HG03095 (cell line): ENCODE data around the gene ANKRD23.

Experiments
- ATAC-seq: cut with Tn5 transposase; IDR thresholded peaks from one replicate; pipeline ENCODE4 v1.9.1; 2021; ENCODE audit warnings: moderate library complexity; ENCODE audit not compliant: unreplicated experiment

The ANKRD23 gene

DNA sequence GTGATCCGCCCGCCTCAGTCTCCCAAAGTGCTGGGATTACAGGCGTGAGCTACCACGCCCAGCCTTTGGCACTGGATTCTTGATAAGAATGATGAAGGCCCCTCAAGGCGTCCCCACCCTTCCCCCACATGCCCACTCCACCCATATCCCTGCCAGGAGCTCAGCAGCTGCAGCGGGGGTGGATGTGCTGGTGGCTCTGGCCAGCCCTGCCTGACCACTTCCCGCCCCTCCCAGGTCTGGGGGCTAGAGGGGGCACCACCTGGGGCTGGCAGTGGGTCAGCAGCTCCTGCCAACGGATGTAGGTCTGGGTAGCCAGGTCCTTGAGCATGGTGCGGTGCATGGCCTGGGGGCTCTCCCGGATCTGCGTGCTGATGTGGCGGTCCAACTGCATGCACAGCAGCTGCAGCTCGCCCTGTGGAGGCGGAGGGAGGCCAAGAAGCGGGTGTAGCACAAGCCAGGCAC is 33.8 kb upstream of the ANKRD23 start:
- ATAC-seq = no peak

DNA sequence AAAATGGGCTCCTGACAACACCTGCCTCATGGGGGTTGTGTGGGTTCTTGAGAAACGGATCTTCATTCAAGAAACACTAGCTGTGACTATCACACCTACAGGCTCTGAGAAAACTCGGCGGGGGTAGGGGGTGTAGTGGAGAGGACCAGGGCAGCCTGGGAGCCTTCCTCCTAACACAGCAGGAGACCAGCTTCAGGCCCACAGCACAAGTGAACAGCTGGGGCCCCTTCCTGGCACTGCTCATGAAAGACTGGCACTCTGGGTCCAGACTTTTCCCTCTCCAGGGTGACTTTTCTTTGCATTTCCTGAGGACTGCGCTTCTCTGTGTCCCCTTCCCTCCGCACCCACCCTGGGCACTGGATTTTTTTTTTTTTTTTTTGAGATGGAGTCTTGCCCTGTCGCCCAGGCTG is 33.2 kb upstream of the ANKRD23 start:
- no peak for ATAC-seq

DNA sequence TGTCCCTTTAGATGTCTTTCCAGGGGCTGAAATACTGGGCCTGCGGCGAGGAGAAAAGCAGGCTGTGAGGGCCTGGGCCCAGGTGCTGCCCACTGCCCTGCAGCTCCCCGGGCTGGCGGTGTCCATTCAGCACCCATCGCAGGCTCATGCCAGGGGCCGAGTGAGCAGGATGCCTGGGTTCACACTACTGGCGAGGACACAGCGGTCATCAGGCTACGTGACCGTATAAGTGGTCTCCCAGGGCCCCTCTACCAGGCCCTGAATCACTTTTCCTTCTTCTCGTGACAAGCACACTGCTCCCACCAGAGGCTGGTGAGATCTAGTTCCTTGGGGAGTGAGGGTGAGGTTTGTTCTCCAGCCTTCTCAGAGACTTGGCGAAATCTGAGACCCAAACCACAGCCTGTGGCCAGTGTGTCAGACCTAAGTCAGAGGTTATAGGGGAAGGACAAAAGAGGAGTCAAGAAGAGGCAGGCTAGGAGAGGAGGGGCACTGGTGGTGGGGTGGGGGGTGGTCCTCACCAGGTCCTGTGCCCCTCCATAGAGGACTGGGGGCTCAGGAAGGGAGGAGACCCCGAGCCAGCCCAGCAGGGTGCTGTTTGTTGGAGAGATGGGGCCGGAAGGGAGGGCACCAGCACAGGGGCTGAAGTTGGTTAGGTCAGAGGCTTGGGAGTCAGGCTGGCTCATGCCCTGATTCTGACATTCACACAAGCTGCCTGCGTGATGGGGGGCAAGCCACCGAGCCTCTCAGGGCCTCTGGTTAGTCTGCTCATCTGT is 32.6 kb upstream of the ANKRD23 start:
- no peak for ATAC-seq

DNA sequence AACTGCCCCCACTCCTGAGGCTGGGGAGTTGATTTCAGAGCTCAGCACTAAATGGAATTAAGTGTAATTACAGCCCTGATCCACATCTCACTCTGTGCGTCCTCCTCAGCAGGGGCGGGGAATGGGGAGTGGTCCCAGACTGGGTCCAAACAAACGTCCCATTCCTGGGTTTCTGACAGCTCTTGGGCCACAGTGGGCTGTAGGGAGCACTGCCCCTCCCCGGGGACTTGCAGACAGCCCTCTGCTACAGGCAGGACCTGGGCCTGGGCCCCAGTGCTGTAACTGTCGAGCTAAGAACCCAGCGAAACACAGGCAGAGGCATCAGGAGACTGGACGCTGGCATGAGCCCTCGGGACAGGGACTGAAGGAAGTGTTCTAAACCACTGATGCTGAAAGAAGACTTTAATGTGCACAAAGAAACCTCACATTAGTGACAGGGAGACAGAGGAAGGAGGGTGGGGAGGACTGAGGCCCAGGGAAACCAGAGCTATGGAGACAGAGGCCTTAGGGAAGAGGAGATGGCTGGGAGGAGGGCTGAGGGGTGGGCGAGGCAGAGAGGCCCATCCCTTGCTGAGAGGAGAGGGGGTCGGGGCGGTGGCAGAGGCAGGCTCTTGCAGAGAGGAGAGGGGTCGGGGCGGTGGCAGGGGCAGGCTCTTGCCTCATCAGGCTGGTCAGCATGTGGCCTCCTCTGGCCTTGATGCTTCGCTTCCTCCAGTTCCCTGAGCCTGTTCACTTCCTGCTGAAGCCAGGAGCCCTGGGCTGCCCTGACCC is 31.9 kb upstream of the ANKRD23 start:
- ATAC-seq = no peak

DNA sequence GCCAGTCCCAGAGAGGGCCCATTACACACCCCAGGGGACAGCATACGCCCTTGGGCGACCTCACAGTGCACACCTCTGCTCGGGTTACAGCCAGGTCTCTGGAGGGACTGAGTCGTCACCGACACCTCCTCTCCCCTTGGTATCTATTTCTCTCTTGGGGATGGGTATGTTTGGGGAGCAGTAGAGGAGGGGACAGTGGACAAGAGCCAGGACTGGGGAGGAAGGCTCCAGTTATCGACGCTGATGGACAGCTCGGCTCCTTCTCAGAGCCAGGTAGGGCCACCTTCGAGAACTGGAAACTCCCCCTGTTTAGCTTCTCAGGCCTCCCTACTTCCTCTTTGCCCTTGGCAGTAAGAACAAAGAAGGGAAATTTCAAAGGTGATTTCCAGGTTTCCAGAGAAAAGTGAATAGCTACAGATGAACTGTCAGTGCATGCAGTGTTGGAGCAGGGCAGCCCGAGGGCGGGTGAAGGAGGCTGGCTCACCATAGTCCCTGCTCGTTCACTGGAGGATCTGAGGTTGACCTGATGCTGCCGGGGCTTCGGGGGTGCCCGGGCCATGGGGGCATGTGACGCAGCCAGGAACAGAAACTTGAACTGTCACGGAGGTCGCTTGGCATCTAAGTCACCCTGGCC is 30.5 kb upstream of the ANKRD23 start:
- ATAC-seq = no peak

DNA sequence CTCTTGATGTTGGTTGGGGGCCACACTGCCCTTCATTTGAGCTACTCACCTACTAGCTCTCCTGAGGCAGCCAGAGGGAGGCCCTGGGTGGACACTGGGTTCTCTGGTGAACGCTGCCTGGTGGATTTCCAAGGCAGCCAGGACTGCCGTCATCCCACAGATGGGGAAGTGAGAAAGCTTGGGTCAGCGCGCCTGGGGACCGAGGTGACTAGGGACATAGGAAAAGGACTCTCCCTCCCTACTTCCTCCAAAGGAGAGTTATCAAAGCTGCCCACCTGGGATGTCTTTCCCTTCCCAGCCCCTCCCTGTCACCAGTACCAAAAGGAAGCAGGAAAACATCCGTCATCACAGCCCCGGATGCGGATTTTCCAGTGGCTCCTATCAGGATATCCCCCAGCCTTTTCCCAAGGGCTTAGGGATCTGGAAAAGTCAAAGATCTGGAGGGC is 29.9 kb upstream of the ANKRD23 start:
- no peak for ATAC-seq

DNA sequence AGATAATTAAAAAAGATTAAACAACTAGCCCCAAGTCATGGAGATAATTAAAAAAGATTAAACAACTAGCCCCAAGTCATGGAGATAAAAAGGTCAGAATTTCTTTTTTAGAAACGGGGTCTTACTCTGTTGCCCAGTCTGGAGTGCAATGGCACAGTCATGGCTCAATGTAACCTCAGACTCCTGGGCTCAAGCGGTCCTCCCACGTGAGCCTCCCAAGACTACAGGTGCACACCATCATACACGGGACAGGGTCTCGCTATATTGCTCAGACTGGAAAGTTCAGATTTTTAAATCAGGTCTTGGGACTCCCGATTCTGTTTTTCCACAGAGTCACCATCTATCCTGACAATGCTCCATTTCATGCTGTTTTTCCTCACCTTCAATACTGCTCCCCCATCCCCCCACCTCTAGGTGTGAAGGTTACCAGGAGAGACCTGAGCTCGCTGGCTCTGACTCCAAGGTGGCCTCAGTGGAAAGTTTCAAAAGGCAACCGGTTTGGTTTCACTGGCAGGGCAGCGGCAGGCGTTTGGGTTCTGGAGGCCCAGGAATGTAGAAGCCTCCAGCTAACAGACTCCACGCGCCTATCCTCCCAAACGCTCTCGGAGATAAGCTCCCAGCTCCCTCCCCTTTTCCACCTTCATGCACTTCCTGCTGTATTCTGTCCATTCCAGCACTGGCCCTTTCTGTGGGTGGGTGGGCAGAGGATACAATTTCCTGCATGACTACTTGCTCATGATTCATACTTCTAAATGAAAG is 28.9 kb upstream of the ANKRD23 start:
- ATAC-seq = no peak

DNA sequence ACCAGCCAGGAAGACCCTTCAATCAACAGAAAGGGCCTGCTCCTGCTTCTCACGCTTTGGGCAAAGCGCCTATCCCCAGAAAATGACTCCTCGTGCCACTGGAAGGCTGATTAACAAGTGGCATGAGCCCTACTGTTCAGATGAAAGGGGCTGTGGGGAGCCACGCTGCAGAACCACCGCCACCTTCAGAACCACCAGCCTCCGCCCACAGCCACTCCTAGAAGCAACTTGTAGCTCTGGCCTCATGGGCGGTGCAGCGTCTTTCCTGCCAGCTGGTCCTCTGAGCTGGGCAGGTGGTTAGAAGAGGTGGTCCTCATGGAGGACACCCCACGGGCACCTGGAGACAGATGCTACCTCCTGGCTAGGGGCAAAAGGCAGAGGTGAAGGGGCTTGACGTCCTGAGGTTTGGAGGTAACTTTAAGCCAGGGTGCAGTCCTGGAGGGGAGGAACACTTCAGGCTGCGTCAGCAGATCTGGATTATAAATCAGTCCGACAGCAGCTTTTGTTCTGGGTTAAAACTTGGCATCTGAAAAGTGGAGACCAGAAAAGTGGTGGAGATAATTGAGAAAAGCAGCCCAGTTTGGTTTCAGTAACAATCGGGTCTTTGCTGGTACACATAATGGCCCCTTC is 26.9 kb upstream of the ANKRD23 start:
- no peak for ATAC-seq

DNA sequence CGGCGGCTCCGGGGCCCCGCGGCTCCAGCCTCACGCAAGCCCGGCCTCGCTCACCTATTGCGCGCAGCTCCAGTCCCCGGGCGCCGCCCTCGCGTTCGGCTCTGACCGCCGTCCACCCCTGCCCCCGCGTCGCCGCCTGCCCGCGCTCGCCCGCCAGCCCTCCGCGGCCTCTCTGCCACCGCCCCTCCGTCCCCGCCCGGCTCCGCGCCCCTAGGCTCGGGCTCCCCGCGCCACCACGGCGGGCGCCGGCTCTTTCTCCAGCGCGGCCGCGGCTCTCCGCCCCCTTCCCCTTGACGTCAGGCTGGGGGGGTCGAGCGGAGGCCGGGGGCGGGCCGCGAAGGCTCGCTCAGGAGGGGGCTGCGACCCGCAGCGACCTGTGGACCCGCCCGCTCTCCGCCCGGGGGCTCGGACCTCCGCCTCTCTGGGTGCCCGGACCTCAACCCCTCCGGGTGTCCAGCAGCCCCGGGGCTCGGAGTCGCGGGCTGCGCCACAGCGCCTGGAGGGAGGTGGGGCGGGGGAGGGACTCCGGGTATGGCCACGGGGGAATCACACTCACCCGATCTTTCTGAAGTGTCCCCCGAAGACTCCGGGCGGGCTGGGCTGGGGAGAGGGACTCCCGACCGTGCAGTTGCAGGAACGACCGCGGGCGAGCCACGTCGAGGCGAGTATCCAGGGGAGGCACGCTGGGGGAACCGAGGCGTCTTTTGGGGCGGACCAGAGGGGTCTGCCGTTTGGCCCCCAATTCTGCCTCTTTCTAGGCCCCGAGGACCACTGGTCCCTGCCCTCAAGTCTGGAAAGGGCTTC is 26.2 kb upstream of the ANKRD23 start, which contains the start of gene SEMA4C:
Gene SEMA4C, minus strand, starts transcription at position 259 of the 804 bp plus-strand sequence. CDS start 2,194 bp downstream, outside the sequence.
- no peak for ATAC-seq

DNA sequence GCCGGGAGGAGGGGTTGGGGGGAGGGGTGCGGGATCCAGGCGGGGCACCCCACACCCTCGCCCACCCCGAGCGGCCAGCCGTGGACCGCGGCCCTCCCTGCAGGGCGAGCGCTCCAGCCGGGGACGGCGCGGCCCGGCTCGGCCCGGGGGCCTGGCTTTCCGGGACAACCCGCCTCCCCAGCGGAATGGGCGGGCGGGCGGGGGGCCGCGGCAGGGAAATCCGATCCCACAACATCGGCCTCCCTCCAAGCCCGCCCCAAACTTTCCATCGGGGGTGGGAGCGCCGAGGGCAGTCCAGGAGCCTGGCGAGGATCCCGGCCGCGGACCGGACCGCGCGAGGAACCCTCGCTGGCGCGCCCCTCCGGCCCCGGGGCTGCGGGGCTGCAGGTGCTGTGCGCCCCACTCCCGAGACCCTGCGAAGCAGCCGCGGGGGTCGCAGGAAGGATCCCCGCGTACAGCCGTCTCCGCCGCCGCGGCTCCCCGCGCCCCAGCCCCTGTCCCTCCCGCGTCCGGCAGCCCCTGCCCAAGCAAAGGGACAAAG is 25.5 kb upstream of the ANKRD23 start:
- ATAC-seq = no peak

DNA sequence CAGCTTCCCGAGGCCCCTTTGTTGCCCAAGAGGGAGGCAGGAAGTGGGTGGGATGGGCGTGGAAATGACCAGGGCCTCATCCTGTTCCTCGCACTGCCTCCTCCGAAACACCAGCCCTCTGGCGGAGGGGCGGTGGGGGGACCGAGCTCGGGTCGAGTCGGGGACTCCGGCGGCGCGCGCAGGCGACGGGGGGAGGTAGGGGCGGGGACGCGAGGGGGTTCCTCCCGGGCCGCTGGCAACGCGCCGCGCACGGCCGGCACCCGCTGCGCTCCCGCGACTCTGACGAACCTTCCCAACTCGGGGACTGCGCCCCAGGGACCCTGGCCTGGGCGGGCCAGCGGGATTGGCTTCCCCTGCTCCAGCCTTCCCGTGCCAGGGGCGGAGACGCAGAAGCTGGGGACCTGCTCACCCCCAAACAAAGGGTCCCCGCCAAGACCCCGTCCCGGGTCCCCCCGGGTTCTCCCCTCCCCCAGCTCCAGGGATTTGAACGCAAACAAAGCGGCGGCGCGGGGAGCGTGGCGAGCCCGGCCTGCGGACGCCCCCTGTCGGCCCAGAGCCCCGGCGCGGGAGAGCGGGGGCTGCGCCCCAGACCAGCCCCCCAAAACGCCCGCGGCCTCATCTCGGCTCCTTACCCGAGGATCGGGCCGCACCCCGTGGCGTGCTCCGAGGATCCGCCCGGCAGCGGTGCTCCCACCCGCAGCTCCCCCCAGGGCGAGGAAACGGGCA is 24.9 kb upstream of the ANKRD23 start:
- no peak for ATAC-seq

DNA sequence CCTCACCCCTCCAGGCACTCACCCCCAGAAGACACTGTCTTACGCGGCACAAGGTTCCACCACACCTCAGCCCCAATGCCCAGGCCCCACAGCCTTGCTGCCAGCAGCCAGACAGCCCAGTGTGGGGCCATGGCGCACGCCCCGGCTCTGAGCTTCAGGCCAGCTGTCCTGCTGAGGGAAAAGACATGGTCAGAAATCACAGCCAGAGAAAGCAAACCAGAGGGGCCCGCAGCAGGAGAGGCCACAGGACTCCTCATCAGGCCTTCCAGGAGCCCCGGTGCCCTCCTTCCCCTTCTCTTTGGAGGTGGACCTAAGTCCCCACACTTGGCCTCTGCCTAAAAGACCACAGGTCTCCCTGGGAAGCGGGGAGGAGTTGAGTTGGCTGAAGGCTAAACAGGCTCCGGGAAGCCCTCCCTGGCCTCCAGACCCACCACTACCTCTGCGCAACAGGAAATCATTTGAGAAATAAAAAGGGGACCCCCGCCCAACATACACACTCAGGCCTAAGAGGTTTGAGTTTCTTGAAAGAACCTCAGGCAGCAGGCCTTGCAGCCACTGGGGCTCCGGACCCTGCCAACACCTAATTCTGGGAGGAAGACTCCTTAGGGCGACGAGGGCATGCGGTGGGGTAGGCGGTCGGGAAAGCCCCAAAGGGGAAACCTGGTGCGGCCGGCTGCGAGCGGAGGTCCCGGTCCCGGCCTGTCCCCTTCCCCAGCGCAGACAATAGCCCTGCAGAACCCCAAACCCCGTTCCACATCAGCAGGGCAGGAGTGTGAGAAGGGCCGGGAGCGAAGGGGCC is 24.1 kb upstream of the ANKRD23 start:
- ATAC-seq = no peak

DNA sequence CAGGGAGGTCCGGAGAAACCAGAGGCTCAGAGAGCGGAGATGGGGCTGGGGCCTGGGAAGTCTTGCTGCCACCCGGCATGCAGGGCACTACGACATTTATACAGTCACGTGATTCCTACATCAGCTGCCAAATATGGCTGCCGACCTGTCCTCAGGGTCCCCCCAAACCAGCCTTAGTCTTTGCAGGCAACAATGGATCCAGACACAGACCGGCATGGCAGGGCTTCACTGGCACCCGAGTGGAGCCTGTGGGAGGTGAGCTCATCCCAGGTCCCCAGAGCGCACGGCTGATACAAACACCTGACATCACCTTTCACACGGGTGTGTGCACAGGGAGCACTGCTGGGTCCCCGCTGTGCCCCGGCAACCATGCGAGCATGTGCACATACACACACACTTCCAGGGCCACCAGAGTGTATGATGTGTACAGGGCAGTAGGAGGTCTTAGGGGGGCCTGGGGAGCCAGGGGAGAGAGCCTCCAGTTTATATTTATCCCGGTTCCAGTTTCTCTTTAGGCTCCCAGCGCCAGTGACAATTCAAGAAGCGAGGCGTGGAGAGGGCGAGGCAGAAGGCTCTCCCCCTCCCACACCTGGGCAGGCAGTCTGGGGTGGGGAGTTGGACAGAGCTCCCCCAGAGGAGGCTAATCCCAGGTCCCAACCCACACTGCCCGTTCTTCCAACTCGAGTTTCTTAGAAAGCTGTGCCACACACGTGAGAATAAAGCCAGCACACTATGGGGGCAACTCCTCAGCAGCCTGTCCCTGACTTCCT is 23.4 kb upstream of the ANKRD23 start:
- ATAC-seq = no peak

DNA sequence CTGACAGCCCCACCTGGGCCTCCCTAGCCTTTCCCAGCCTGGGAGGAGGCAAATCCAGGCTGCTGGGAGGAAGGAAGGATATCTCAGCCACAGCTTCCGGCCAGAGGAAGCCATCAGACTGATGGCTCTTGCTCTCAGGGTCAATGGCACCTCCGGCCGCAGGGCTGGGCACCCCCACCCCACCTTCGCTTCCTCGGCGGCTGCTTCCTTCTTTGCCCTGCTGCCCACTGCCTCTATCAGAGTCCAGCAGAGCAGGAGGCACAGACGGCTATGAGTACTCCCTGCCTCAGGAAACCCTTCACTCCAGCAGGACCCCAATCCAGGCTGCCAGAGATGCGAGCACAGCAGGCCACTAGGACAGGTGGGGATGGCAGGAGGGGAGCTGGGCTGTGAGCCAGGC is 22.8 kb upstream of the ANKRD23 start:
- ATAC-seq = no peak

DNA sequence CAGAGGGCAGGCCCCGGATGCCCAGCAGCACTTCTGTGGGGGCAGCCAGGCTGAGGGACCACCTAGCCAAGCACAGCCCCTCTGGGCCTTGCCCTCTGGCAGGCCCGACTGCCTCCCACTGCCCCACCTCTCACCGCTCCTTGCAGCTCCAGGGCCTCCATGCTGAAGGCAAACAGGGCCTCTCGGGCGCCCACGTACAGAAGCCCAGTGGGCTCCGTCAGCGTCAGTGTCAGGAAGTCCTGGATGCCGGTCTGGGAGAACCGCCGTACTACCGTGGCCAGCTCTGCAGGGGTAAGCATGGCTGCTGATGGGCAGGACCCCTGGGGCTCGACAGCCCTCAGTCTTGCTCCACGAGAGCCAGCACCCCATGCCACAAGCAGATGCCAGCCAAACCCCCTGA is 22.3 kb upstream of the ANKRD23 start:
- no peak for ATAC-seq

DNA sequence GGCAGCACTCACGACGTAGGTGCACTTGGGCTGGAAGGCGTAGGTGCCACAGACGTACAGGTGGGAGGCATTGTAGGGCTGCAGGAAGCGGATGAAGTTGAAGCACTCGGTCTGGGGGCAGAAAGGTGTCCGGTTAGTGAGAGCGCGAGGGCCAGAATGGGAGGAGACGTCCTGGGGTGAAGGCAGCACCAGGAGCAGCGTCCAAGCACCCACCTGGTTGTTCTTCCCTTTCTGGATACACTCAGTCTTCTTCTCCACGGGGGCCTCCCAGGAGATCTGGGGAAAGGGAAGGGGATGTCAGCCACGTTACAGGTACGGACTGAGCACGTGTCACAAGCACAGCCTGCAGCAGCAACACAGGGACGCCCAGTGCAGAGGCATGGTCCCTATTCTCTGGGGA is 21.8 kb upstream of the ANKRD23 start:
- no peak for ATAC-seq
